HG03196 (cell line): ENCODE measurements around the gene PHACTR1.

ENCODE experiments used
- ATAC-seq: cut with Tn5 transposase; IDR thresholded peaks from one replicate; pipeline ENCODE4 v1.9.1; 2021; ENCODE audit not compliant: unreplicated experiment

Gene PHACTR1

DNA sequence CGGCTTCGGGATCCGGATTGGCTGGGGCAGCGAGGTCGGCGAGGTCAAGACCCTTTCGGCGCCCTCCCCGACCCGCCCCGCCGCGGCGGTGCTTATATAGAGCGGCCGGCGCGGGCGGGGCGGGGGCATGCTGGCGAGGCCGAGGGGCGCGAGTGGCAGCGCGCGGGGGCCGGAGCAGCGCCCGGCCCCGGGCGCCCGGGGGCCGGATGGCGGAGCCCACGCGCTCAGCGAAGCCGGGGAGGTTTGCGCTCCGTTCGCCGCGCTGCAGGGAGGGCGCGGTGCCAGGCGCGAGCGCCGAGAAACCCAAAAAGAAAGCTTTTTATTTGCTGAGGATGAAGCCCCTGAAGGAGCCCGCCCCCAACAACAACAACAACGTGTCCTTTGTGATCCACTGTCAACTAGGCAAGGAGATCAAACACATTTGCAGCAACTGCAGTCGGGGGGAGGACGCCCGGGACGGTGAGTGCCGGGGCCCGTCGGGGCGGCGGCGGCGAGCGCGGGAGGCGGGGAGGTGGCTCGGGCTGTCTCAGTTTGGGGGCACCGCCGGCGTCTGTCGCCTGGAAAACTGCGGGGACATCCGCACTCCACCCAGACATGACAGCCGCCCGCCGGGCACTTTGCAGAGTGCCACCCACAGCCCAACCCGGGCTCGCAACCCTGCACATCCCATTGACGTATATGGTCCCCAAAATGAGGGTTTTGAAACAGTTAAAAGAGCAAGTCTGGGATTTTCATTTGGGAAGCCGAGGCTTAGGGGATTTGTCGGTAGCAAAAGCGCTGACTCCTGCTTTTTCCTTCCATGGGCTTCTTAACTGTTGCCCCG is 297.3 kb downstream of the PHACTR1 start:
- ATAC-seq: no peak

DNA sequence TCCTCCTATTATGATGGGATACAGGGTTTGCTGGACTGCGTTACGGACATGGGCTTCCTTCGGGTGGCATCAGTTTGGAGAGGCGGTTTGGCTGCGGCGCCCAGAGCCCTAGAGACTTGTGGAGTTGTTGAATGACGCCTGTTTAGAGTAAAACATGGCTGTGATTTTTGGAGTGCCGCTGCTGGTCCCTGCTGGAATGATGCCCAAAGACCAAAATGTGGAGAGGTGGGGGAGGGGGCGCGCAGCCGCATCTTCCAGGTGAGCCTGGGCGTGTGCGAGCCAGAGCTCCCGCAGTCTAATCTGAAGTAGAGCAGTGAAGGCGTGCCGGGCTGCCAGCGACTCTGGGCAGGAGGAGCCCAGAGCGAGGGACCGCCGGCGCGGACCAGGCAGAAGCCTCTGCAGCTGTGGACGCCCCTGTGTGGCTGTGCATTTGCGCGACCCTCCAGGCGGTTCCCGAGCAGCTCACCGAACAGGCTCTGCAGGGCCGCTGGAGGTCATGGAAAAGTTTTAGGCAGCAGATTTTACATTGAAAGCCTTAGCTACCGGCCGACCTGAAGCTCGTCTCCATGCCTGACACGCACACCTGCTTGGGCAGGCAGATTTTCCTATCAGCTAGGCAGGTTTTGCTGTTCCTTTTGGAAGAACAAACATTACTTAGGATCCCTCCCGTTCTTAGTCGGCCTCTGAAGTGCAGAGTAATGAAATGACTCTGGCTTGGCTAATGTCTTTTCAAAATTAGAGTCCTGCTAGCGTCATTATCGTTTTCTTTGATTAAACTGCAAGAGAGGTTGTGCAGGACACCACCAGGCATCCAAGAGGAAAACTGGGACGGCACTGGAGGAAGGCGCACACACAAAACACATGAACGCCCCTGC is 298.2 kb downstream of the PHACTR1 start:
- ATAC-seq: no peak

DNA sequence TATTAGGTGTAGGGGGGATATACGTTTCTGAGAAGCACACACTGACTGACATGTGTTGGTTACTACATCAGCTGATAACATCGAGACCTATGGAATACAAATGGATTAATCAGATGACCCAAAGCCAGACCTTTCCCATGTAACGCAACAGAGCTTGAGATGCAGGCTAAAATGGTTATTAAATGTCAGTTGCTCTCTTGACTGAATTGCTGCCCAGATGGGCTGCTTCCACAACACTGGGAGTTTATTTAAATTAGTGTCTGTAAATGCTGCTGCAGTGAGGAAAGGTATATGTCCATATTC is 298.8 kb downstream of the PHACTR1 start:
- no peak for ATAC-seq

DNA sequence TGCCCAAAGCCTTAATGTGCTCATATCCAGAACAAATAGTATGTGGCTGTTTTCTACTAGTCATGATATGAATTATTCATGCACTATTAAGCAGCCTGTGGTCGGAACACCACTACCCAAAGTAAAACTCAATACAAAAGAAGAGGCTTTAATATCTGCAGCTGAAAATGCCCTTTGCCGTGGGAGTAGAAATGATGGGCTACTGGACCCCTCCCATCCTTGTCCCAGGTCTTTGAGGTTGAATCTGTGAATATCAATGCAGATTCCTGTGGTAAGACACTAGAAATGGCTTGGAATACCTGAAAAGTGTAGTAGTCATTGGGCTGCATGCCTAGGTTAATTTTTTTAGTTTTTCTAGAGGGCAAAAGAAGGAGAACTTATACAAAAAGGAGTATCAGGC is 308.0 kb downstream of the PHACTR1 start:
- ATAC-seq: no peak

DNA sequence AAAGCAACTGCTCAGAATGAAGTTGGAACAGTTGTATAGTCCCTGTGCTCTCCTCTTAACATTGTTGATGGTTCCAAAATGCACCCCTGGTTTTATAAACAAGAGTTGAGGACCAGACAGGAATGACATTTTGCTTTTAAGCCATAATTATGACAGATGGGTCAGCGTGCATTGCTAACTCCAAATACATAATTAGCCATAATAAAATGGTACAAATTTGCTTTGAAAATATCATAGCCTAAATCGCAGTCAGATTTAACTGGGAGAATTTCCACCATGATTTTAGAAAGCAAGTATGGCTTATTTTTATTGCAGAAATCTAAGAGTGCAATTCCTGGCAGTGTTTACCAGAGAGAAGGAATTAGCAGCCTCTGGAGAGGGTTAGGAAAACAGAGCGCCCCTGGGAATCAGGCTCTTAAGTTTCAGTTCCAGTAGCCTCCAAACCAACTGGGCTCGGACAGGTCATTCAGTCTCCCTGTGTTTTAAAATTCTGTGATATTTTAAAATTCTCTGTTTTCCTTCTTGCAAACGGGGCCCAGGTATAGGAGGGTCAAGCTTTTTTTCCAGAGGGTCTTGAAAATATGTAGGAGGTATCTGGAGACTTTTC is 309.4 kb downstream of the PHACTR1 start:
- ATAC-seq: no peak

DNA sequence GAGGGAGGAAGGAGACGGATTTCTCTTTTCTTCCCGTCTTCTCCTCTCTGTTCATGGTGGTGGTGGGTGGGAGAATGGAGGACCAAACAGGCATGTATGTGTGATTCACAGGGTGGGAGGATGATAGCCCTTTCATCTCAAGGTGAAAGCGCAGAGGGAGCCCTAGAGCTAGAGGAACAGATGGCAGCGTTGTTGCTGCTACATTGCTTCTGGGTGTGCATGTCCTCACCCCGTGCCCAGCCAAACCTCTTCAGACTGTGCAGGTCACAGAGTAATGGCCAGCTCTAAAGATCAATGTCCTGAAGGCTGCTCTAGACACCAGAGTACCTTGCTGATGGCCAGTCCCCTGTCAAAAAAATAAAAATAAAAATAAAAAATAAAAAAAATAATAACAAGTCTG is 310.0 kb downstream of the PHACTR1 start:
- ATAC-seq: no peak

DNA sequence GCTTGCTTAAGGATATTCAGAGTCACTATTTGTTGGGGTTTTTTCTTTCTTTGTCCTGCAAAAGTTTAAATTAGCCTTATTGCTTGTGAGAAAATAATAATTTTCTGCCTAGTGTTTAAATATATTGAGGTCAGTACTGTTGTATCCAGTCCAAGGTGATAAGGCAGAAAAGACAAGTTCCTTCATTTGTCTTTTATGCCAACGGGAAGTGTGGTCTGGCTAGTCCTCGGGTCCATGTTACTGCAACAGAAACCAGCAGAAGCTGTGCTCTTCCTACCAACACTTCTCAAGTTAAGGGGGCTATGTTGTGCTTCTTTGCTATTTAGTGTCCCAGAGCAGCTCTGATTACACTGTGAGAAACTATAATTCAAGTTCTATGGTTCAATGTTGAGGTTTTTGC is 310.6 kb downstream of the PHACTR1 start:
- no peak for ATAC-seq

DNA sequence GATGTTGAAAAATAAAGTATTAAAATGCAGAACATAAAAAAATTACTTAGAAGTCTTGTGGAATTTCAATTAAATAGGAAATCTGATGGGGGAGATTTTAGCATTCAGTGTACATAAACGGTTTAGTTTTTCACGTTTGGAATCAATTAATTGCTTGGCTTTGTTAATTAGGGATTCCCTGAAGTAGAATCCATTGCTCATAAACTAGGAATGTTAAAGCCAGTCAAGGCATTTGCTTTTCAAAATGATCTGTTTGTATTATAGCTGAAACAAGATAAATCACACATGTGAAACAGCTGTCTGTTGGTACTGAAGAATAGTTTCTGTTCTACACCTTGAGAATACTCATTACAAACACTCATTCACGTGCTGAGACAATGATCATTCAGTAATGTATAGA is 313.8 kb downstream of the PHACTR1 start:
- no peak for ATAC-seq

DNA sequence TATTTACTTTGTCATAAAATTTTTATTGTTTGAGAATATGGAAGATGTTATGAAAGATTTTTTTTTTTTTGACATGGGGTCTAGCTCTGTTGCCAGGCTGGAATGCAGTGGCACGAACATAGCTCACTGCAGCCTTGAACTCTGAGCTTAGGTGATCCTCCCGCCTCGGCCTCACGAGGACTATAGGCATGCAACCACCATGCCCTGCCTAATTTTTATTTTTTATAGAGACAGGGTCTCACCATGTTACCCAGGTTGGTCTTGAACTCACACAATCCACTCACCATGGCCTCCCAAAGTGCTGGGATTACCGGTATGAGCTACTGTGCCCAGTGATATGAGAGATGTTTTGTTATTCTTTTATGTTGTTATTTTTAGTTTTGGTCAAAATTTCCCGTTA is 316.0 kb downstream of the PHACTR1 start:
- ATAC-seq: no peak

DNA sequence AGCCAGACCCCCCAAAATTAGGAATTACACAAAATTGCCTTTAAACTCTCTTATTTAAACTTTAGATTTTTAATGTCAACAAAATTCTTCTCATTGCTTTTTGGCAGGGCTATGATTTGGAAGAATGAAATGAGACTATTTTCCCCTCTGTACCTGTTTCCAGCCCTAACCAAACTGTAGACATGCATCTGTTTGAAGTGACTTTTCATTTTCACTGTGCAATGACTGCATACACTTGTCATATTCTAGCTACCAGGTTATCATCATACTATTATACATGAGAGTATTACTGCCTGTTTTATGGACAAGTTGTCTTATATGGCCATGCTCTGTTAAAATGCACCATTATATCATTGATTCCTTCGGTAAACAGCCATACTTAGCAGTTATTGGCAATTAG is 316.6 kb downstream of the PHACTR1 start:
- no peak for ATAC-seq

DNA sequence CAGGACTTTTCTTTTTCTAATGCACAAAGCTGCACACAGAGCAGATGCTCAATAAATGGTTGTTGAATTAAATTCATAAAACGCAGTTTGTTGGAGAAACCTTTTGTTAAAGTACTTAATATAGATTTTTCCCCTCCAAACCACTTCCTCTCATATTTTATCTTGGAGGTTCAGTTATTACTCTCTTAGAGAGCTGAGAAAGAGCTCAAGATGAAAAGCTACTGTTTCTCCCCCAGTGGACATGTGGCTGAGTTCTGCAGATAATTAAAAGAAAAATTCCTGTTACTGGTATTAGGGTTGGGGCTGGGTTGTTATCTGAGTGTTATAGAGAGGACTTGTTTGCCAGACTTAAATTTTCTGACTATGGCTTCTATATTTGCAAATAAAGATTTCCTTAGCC is 317.7 kb downstream of the PHACTR1 start:
- ATAC-seq: no peak

DNA sequence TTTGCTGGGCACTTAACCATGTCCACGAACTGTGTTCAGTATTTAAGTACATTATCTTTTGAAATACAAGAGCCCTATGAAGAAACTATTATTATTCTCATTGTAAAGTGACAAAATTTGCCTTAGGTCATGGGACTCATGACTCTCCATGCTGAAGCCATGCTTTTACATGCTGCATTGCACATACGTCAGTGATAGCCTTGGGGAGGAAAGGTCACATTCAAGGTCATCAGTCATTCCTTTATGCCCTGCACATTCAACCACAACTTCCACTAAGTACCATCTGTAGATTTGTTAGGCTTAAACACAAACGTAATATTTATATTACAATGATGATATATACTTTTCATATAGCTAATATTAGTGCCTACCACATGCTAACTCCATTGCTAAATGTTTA is 319.0 kb downstream of the PHACTR1 start:
- ATAC-seq: no peak

DNA sequence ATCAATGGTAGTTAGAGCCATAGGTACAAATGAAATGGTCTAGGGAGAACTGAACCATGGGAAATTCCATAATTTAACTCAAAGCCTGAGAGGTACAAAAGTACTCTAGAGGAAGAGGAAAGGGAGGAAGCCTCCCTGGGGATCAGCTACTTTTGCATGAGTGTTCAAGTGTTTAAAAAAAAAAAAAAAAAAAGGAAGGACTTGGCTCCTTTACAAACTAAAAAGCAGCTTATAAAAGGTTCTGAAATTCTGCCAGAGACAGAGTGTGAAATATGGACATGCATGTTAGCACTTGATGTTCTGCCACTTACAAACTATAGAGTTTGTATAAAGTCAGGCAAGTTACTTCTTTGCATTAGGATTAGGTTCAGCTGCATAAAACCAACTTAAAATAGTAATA is 321.7 kb downstream of the PHACTR1 start:
- ATAC-seq: no peak

DNA sequence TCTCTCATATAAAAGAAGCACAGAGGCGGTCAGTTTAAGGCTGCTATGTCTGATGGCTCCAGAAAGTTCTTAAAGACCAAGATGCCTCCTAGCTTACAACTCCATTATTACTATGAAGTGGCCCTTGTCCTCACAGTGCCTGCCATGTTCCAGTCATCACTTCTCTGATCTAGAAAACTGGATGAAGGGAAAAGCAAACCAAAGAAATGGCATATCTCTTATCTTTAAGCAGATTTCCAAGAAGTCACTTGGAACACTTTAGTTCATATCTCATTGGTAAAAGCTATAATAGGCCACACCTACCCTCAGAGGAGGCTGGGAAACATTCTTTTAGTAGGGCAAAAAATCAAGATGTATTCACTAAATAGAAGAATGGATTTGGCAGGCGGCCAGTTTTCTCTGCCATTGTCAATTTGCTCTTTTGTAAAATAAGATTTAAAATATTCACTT is 322.2 kb downstream of the PHACTR1 start:
- no peak for ATAC-seq

DNA sequence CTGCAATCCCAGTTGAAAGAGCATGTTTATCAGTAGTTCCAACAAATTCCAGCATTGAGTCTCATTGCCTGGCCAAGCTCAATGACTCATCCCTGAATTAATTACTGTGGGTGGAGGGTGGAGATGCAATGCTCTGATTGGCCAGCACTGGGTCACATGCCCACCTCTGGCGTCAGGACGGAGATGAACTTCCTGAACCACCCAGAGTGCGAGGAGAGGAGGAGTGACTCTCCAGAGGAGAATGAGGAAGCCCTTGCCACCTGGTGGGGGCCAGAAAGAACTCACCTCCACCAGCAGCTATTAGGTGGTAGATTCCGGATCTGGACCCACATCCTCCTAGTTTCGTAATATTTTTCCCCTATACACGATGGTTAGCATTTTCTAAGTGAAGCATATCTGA is 327.8 kb downstream of the PHACTR1 start:
- no peak for ATAC-seq

DNA sequence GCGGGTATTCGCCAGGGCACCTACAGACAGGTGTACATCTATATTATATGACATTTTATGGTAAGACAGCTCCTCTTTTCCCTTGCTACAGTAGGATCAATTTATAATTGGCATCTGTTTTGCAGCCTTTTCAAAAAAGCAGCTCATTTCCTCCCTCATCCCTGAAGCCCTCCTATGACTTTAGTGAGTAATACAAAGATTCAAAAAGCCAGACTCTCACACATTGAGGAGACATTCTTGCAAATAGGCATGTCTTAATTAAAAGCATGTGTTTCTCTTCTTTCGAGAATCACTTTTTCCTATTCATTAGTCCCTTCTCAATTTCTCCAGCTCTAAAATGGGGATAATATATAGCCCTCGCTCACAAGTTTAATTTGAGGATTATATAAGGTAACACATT is 328.3 kb downstream of the PHACTR1 start:
- ATAC-seq: no peak

DNA sequence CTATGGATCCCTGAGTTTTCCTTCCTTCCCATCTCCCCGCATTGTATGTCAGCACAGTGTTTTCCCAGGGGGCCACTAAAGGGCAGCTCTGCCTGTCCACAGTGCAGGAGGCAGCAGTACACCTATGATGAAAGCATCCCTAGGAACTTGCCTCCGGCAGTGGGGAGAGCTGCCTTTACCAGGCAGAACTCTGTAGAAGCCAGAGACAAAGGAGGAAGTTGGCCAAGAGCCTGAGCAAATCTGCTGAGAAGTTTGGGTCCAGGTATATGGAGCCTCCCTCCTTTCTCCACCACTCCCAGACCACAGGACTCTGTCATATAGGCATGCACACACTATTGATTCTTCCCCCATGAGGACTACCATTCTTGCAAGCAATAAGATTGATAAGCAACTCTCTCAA is 329.1 kb downstream of the PHACTR1 start:
- no peak for ATAC-seq

DNA sequence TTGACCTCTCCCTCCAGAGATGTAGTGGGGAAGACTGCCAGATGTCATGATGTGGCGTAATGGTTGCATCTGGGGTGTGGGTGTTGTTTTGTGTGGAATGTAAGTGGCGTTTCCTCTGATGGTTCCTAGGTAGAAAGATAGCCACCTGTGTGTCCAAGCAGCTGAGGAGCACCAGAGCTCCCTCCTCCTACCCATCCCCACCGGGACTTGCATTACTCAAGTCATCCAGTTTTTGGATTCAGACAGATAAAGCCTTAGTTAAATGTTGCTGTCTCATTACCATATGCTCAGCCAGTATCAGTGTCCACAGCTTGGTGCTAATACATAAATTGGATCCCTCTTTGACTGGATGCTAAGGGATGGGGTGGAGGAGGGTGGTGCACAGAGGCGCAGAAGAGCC is 329.5 kb downstream of the PHACTR1 start:
- no peak for ATAC-seq

DNA sequence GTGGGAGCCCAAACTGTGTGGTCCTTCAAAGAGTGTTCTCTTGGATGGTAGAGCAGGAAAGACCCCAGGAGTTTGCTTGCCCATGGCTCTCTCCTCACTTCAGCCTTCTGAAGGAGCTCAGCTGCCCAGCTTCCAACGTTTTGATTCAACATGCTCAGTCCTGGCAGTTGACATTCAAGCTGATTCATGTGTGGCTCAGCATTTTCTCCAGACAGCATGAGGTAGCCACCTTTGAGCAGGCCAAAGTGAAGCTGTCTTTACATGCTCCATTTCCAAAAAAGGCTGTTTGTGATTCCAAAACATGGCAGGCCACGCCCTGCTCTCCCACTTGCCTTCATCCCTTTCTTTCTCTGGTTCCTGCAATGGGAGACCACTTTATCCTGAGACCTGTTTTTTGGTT is 331.5 kb downstream of the PHACTR1 start:
- ATAC-seq: no peak

DNA sequence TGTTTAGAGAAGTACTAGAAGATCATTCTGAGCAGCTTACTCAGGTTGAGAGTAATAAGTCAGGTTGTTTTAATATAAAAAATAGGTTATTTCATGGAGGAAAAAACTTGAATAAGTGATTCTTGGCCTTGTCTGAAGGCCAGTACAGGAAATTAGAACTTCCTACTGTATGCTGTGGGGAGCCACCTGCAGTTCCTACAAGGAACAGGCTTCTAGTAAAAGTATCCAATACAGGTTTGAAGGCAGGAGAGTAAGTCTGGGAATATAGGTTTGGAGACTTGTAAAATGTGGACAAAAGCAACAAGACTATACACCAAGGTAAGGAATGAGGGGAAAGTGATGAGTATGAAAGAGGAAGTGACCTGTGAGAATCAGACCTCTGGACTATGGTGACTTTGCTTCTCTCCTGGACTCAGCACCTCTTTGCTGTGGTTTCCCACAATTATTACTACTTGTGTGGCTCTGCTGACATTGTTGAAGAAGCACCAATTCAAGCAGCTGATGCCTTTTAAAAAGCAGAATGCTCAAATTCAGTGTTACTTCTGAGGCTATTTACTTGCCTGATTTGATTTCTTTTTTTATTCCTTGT is 333.2 kb downstream of the PHACTR1 start:
- ATAC-seq: no peak

DNA sequence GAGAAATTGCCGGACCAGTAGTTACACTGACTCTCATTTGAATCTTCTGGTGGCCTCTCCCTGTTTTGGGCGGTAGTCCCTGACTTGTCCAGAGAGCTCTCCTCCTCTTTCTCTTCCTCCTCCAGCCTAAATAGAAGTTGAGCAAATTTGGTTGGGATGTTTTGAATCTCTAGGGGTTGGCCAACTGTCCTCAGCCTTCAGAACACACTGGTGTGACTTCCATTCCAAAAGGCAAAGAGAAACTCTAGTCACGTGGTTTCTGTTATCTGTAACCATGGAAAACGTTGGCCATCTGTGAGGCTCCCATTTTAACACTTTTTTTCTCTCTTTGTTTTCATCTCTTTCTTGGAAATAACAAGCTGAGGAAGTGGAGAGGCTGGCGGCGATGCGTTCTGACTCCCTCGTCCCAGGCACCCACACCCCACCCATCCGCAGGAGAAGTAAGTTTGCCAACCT is 336.5 kb downstream of the PHACTR1 start:
- no peak for ATAC-seq

DNA sequence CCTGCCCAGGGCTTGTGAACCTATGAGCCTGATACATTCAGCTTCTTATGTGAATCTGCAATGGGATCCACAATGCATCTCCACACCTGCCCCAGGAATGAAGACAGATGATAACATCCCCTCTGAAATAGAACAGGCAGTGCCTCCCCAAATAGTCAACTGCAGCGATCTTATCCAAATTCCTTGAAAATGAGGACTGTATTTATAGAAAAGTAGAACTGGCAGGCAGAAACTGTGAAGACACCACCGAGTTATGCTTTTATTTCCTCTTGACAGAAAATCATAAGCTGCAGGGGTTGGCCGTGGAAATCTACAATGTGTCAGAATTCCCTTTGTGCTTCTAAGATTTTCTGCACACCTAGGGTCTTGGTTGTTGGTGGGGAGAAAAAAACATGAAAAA is 341.5 kb downstream of the PHACTR1 start:
- no peak for ATAC-seq
